ENCODE results near the gene ALDH3B2. TPM values are rescaled to one million over a fixed set of nuclear protein-coding genes. Genes with fewer than 3 reads are reported as not detected.

Gene ALDH3B2
- polyA plus RNA-seq, 1 of the 3 experiments (the other 2 are of a cell fraction), result not detected

GRCh38 chr11:67644472-67645418 lies 29.7 kb downstream of the ALDH3B2 start:
- no peaks in the 10 kb centered on the region for H4K20me1 ChIP-seq (ENCODE audit: insufficient read depth)
- no peaks in the 10 kb centered on the region for H3F3A ChIP-seq (replicated peaks; ENCODE audit: insufficient read depth)
- no peak for TF ChIP-seq NRF1 (IDR thresholded peaks at IDR 0.05; ENCODE audit: low read depth, low read length)
- no peak for TF ChIP-seq POLR2AphosphoS5 (IDR thresholded peaks at IDR 0.05; ENCODE audit: low read depth, low read length)
- no peak for TF ChIP-seq PBX3 (IDR thresholded peaks at IDR 0.05)
- TF ChIP-seq SMC3 (IDR thresholded peaks at IDR 0.05; ENCODE audit: low read depth, low read length), result no peak
- no peak for TF ChIP-seq TEAD4 (IDR thresholded peaks at IDR 0.05; ENCODE audit: borderline replicate concordance, insufficient read depth)
- no peak for TF ChIP-seq TAF1 (IDR thresholded peaks at IDR 0.05; ENCODE audit: borderline replicate concordance, low read depth, low read length)
- TF ChIP-seq FOXJ3 (CRISPR knock-in tag; IDR thresholded peaks at IDR 0.05), result no peak
- no peak for TF ChIP-seq GATA2 (CRISPR knock-in tag; IDR thresholded peaks at IDR 0.05)
- no peak for TF ChIP-seq FOXM1 (IDR thresholded peaks at IDR 0.05; ENCODE audit: low read depth)
- TF ChIP-seq RFX5 (IDR thresholded peaks at IDR 0.05; ENCODE audit: low read length), result no peak
- TF ChIP-seq MAX (IDR thresholded peaks at IDR 0.05; ENCODE audit: low read depth), result no peak
- TF ChIP-seq CTCF (IDR thresholded peaks at IDR 0.05), result no peak
- TF ChIP-seq CHD2 (IDR thresholded peaks at IDR 0.05; ENCODE audit: low read length, partially characterized antibody), result no peak
- no peak for DNase-seq
- H3K36me3 ChIP-seq (replicated peaks in 1 of 2; ENCODE audit: control insufficient read depth in 1 of 2, insufficient read depth in 2 of 2, low read length in 1 of 2), result no peaks in the 10 kb centered on the region
- H3K9me2 ChIP-seq, result no peaks in the 10 kb centered on the region
- ChIA-PET CTCF (interaction anchor here (1.0 to 21.6 kb wide), 4 partner anchors 8 to 34 kb away, joined by 3 to 308 read pairs (median 157); partner anchors contain the start of genes ACY3, NUDT8 and TBX10), POLR2A (no interaction called here)
- no peak overlapping the region for H3K27ac ChIP-seq (ENCODE audit: low read depth in 2 of 2, low read length in 1 of 2)
- no peak overlapping the region for H2AFZ ChIP-seq (ENCODE audit: low read depth)
- 81% methylated on average over 19 of the region's 22 CpGs for WGBS (ENCODE audit: low lambda C conversion rate)
- H3K79me2 ChIP-seq (ENCODE audit: insufficient read depth), result no peaks in the 10 kb centered on the region
- H3K27me3 ChIP-seq (ENCODE audit: insufficient read depth), result no peaks in the 10 kb centered on the region
- H3K9ac ChIP-seq, result no peak overlapping the region
- no peak overlapping the region for H3K4me2 ChIP-seq
- H3K4me1 ChIP-seq (ENCODE audit: control insufficient read depth in 1 of 2, insufficient read depth in 2 of 2, low read depth in 1 of 2, low read length in 1 of 2), result no peaks in the 10 kb centered on the region; a peak in 1 of 4 replicates
- H3K9me3 ChIP-seq, result no peaks in the 10 kb centered on the region
- no peak overlapping the region for H3K4me3 ChIP-seq (ENCODE audit: low read depth in 2 of 2, low read length in 1 of 2)

GRCh38 chr11:67644042-67644441 lies 30.4 kb downstream of the ALDH3B2 start:
- no peaks in the 10 kb centered on the region for H4K20me1 ChIP-seq (ENCODE audit: insufficient read depth)
- H3K4me2 ChIP-seq, result no peak overlapping the region
- no peaks in the 10 kb centered on the region for H3K36me3 ChIP-seq (replicated peaks in 1 of 2; ENCODE audit: control insufficient read depth in 1 of 2, insufficient read depth in 2 of 2, low read length in 1 of 2)
- no peak overlapping the region for H3K4me3 ChIP-seq (ENCODE audit: low read depth in 2 of 2, low read length in 1 of 2)
- ChIA-PET POLR2A (no interaction called here), CTCF (interaction anchor here (1.0 to 21.6 kb wide), 3 partner anchors 9 to 30 kb away, joined by 6 to 308 read pairs (median 308); partner anchors contain the start of genes ACY3, NUDT8 and TBX10)
- no peak for DNase-seq
- TF ChIP-seq POLR2AphosphoS5 (IDR thresholded peaks at IDR 0.05; ENCODE audit: low read depth, low read length) (no peak), CTCF (IDR thresholded peaks at IDR 0.05) (peak; percentile 26; the same call in 1 of the 2 replicates), RAD21 (IDR thresholded peaks at IDR 0.05; ENCODE audit: low read length) (peak; percentile 20; the same call in 1 of the 2 replicates)
- no peaks in the 10 kb centered on the region; a peak in 1 of 4 replicates for H3K4me1 ChIP-seq (ENCODE audit: control insufficient read depth in 1 of 2, insufficient read depth in 2 of 2, low read depth in 1 of 2, low read length in 1 of 2)
- no peaks in the 10 kb centered on the region for H3K79me2 ChIP-seq (ENCODE audit: insufficient read depth)
- H3K9ac ChIP-seq, result no peak overlapping the region
- H3K9me3 ChIP-seq, result no peaks in the 10 kb centered on the region
- H2AFZ ChIP-seq (ENCODE audit: low read depth), result no peak overlapping the region
- no peaks in the 10 kb centered on the region for H3K9me2 ChIP-seq
- no peaks in the 10 kb centered on the region for H3F3A ChIP-seq (replicated peaks; ENCODE audit: insufficient read depth)
- H3K27ac ChIP-seq (ENCODE audit: low read depth in 2 of 2, low read length in 1 of 2), result no peak overlapping the region
- 78% methylated on average over 5 of the region's 5 CpGs for WGBS (ENCODE audit: low lambda C conversion rate)
- H3K27me3 ChIP-seq (ENCODE audit: insufficient read depth), result no peaks in the 10 kb centered on the region

Data from SK-N-SH (cell line).